ENCODE data around the gene THOC6. TPM values are rescaled to one million over a fixed set of nuclear protein-coding genes. Genes with fewer than 3 reads are reported as not detected.

Gene THOC6
- total and polyA plus RNA-seq, 12 donors: 7.0 to 40.3 (median 10.6) TPM

DNA sequence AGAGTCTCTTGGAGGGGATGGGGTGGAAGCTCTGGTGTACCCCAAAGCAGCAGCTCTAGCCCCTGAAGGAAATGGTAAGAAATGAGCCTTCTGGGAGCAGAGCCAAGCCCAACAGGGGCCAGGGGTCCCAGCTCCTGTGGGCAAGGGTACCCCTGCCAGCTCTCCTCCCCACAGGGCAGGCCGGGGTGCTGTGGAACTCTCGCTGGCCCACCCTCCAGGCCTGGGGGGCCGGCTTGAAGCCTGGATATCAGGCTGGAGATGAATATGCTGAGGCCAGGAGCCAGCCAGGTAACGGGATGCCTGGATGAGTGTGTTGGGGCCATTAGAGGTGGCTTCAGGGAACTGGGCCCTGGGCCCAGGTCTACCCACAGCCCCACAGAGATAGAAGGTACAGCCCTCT, 23.3 kb upstream of the THOC6 start:
- Histone ChIP-seq H3K9me3 (no peaks in the 10 kb centered on the region), H3K4me1 (peaks cover 0 to 12% (median 8%) of the 10 kb centered on the region in 9 donors), H3K36me3 (no peaks in the 10 kb centered on the region), H3K27me3 (peaks cover 0 to 40% (median 13%) of the 10 kb centered on the region in 7 donors), H3K27ac (no peak overlapping the region), H3K4me3 (no peak overlapping the region)
- no peak for DNase-seq
- no peak for ATAC-seq
- WGBS, 2 donors: 88 to 91% methylated on average over 4 of the region's 4 CpGs
- TF ChIP-seq, protein P1, sequence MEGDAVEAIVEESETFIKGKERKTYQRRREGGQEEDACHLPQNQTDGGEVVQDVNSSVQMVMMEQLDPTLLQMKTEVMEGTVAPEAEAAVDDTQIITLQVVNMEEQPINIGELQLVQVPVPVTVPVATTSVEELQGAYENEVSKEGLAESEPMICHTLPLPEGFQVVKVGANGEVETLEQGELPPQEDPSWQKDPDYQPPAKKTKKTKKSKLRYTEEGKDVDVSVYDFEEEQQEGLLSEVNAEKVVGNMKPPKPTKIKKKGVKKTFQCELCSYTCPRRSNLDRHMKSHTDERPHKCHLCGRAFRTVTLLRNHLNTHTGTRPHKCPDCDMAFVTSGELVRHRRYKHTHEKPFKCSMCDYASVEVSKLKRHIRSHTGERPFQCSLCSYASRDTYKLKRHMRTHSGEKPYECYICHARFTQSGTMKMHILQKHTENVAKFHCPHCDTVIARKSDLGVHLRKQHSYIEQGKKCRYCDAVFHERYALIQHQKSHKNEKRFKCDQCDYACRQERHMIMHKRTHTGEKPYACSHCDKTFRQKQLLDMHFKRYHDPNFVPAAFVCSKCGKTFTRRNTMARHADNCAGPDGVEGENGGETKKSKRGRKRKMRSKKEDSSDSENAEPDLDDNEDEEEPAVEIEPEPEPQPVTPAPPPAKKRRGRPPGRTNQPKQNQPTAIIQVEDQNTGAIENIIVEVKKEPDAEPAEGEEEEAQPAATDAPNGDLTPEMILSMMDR (IDR thresholded peaks at IDR 0.05): no peak
- intact Hi-C loops (cut with DNase I): no loop called here

DNA sequence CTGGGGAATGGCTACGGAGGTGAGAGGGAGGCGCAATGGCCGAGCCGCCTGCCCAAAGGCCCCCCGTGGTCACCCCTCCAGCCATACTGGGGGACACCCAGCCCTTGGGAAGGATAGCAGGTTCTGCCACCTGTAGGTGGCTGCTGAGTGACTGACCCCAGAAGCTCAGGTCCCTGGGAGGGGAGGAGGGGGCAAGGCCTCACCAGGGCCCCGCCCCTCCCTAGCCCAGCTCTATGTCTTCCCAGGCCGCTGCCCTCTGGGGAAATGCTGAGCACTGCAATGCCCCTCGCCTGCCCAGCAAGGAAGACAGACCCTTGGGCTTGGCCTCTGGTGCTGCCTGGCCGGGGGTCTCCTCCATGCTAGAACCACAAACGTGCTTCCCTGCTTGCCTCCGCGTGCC, 22.5 kb upstream of the THOC6 start:
- no peak for ATAC-seq
- Histone ChIP-seq H3K27me3 (peaks cover 0 to 48% (median 21%) of the 10 kb centered on the region in 7 donors), H3K4me1 (peaks cover 0 to 12% (median 9%) of the 10 kb centered on the region in 9 donors), H3K36me3 (no peaks in the 10 kb centered on the region), H3K9me3 (no peaks in the 10 kb centered on the region), H3K4me3 (no peak overlapping the region), H3K27ac (no peak overlapping the region)
- TF ChIP-seq, protein P1 (IDR thresholded peaks at IDR 0.05): no peak
- intact Hi-C loops (cut with DNase I): no loop called here
- DNase-seq: no peak
- 69 to 78% methylated on average over 12 of the region's 12 CpGs for WGBS, 2 donors

DNA sequence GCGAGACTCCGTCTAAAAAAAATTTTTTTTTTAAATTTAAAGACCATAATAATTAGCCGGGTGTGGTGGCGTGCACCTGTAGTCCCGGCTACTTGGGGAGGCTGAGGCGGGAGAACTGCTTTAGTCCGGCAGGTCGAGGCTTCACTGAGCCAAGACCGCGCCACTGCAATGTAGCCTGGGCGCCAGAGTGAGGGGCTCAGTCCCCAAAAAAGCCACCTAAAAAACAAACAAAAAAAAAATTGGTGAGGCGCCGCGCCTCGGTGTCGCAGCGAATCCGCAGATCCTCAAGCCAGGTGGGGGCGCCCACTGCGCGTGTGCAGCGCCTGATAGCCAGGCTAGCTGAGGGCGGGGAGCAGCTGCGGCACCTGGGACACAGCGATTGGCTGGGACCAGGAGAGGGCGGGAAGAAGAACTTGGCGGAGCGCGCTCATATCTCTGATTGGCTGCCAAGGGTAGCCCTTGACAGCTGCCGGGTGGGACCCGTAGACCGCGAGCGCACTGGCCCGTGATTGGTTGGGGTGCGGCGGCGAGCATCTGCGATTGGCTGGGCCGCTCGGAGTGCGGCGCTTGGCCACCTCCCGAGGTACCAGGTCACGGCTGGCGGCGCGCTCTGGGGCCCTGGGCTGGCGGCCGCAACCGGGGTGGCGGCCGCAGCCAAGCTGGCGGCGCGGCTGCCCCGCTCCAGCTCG, 20.1 kb upstream of the THOC6 start:
- no peaks in the 10 kb centered on the region for H3K9me3 ChIP-seq
- intact Hi-C loops (cut with DNase I): no loop called here
- TF ChIP-seq, protein P1 (IDR thresholded peaks at IDR 0.05): peak; percentile 9 to 75 (median 59)
- WGBS, 2 donors: 8% methylated on average over 50 to 58 of the region's 58 CpGs
- peak overlapping the region in 6 of 10 donors; percentile 8 to 36 (median 24) for H3K4me3 ChIP-seq
- peak; percentile 94 to 95 for DNase-seq
- no peak overlapping the region for H3K27ac ChIP-seq
- H3K27me3 ChIP-seq: peaks cover 0 to 62% (median 44%) of the 10 kb centered on the region in 7 donors
- ATAC-seq: peak; percentile 97 to 100 (median 99)
- peaks cover 0 to 4% (median 0%) of the 10 kb centered on the region in 9 donors for H3K36me3 ChIP-seq
- H3K4me1 ChIP-seq: peaks cover 0 to 33% (median 9%) of the 10 kb centered on the region in 9 donors

DNA sequence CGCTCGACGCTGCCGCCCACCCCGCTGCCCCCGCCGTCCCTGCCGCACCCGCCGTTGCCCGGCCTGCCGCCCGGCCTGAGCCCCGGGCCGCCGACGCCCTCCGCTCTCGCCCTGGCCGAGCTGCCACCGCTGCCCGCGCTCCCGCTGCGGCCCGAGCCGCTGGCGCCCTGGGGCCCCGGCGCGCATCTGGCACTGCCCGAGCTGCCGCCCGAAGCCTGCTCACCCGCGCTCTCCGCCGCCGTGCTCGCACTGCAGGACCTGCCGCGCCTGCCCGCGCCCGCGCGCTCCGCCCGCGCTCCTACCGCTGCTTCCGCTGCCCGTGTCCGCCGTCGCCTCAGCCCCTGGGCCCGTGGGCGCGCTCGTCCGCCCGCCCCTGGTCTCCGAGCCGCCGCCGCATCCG, 19.5 kb upstream of the THOC6 start:
- DNase-seq (no peak), ATAC-seq (no peak)
- peak overlapping the region in 3 of 10 donors; percentile 27 to 36 (median 28) for H3K4me3 ChIP-seq
- no peaks in the 10 kb centered on the region for H3K9me3 ChIP-seq
- TF ChIP-seq, protein P1 (IDR thresholded peaks at IDR 0.05): no peak
- no peak overlapping the region for H3K27ac ChIP-seq
- intact Hi-C loops (cut with DNase I): no loop called here
- peaks cover 0 to 34% (median 9%) of the 10 kb centered on the region in 9 donors for H3K4me1 ChIP-seq
- WGBS, 2 donors: 0 to 1% methylated on average over 40 to 53 of the region's 67 CpGs
- peaks cover 0 to 65% (median 50%) of the 10 kb centered on the region in 7 donors for H3K27me3 ChIP-seq
- H3K36me3 ChIP-seq: peaks cover 0 to 4% (median 0%) of the 10 kb centered on the region in 9 donors

All from heart right ventricle (tissue), 16 donors.